ENCODE results near the gene NAT8. TPM values are rescaled to one million over a fixed set of nuclear protein-coding genes. Genes with fewer than 3 reads are reported as not detected.
"Not testable (repeated sequence)": the region's sequence is repeated elsewhere in the genome, so short reads cannot be mapped to it uniquely, and the experiment has no call there.

The NAT8 gene
- total and polyA plus RNA-seq, 9 donors = 0.13 to 0.60 (median 0.19) TPM; not detected in 4

DNA sequence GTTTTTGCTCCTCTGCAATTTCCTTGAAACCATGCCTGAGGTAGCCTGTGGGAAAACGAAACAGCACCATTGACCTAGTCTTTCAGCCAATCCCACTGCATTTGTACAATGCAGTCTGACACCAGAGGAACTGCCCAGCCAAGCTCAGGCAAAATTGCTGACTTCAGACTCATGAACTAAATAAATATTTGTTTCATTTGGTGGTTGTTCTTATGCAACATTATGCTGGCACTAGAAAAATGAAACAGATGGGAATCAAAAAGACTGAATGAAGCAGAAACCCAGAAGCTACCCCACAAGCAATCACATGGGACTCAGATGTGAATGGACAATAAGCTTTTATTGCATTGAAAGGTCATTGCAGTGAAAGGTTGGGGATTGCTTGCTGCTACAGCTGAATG lies 1.7 kb downstream of the NAT8 start:
- H3K4me1 ChIP-seq (ENCODE audit: control insufficient read depth, insufficient read depth, low read length) = no peaks in the 10 kb centered on the region
- no peaks in the 10 kb centered on the region for H3K36me3 ChIP-seq (ENCODE audit: control insufficient read depth, insufficient read depth, low read length)
- no peaks in the 10 kb centered on the region for H3K27me3 ChIP-seq (ENCODE audit: control insufficient read depth, insufficient read depth, low read length)
- peaks cover 2% of the 10 kb centered on the region for H3K9me3 ChIP-seq (replicated peaks; ENCODE audit: control insufficient read depth, low read depth, low read length)
- no peak overlapping the region for H3K27ac ChIP-seq (ENCODE audit: low read length)
- WGBS (ENCODE audit: insufficient coverage) = no CpG with 5 or more reads among the region's 1 CpG
- no peak overlapping the region for H3K4me3 ChIP-seq (ENCODE audit: low read length)
- DNase-seq = peak; percentile 33

DNA sequence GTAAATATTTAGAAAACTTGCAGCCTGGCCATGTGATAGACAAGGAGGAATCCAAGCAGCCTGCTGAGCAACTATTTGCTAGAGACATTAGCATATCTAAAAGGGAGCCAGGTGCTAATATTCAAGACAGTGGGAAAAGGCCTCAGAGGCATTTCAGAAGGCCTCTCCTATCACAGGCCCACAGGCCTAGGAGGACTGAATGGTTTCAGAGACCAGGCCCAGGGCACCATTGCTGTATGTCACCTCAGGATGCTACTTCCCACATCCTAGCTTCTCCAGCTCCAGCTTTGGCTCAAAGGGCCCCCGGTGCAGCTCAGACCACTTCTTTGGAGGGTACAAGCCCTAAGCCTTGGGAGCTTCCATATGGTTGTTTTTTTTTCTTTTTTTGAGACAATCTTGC lies 3.8 kb downstream of the NAT8 start:
- no peak for DNase-seq
- no peaks in the 10 kb centered on the region for H3K4me1 ChIP-seq (ENCODE audit: control insufficient read depth, insufficient read depth, low read length)
- H3K9me3 ChIP-seq (replicated peaks; ENCODE audit: control insufficient read depth, low read depth, low read length) = peaks cover 2% of the 10 kb centered on the region
- no peak overlapping the region for H3K27ac ChIP-seq (ENCODE audit: low read length)
- H3K4me3 ChIP-seq (ENCODE audit: low read length) = no peak overlapping the region
- H3K27me3 ChIP-seq (ENCODE audit: control insufficient read depth, insufficient read depth, low read length) = no peaks in the 10 kb centered on the region
- no CpG with 5 or more reads among the region's 1 CpG for WGBS (ENCODE audit: insufficient coverage)
- no peaks in the 10 kb centered on the region for H3K36me3 ChIP-seq (ENCODE audit: control insufficient read depth, insufficient read depth, low read length)

DNA sequence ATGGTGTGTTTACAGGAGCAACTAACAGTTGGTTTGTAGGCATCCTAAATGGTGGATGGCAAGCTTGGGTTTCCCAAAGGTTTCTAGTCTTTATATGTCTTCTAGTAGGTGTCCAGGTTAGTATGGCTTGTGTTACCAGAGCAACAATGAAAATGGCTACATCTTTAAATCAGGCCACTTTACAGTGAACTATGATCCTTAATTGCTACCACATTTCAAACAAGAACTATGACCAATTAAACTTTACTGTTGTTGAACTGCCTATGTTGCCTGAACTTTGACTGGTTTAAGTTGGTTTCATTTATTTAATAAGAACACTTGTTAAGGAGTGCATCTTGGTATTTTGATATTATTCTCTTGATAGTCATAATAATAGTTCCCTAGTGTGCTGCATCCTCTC lies 5.2 kb downstream of the NAT8 start:
- not testable (repeated sequence) for H3K4me1 ChIP-seq (ENCODE audit: control insufficient read depth, insufficient read depth, low read length); DNase-seq; H3K36me3 ChIP-seq (ENCODE audit: control insufficient read depth, insufficient read depth, low read length); H3K27me3 ChIP-seq (ENCODE audit: control insufficient read depth, insufficient read depth, low read length); H3K9me3 ChIP-seq (replicated peaks; ENCODE audit: control insufficient read depth, low read depth, low read length); H3K4me3 ChIP-seq (ENCODE audit: low read length); H3K27ac ChIP-seq (ENCODE audit: low read length)

DNA sequence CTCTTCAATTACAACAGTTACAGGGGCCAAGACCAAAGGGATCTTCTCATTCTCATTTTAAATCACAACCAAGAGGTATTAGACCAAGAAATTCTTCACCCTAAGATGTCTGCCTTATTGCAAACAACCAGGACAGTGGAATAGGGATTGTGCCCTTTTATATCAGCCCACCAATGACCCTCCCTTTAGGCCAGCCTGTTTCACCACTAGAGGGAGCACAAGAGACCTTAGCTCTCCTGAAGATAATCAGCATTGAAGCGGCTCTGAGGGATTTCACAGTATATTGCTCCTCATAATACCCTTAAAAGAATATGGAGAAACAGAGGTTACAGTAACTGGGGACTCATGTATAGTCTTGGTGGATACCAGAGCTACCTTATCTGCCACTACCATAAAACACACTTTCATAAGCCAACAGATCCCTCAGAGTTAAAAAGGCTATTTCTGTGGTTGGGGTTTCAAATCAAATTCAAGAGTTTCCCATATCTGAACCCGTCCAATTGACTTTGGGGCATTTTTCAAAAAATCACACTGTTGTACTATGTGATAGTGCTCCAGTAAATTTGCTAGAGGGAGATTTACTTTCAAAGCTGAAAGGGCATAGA lies 11.5 kb downstream of the NAT8 start:
- not testable (repeated sequence) for H3K4me1 ChIP-seq (ENCODE audit: control insufficient read depth, insufficient read depth, low read length); H3K27me3 ChIP-seq (ENCODE audit: control insufficient read depth, insufficient read depth, low read length); H3K36me3 ChIP-seq (ENCODE audit: control insufficient read depth, insufficient read depth, low read length); H3K4me3 ChIP-seq (ENCODE audit: low read length); H3K9me3 ChIP-seq (replicated peaks; ENCODE audit: control insufficient read depth, low read depth, low read length); DNase-seq; H3K27ac ChIP-seq (ENCODE audit: low read length)
- WGBS (ENCODE audit: insufficient coverage) = no CpG with 5 or more reads among the region's 2 CpGs

DNA sequence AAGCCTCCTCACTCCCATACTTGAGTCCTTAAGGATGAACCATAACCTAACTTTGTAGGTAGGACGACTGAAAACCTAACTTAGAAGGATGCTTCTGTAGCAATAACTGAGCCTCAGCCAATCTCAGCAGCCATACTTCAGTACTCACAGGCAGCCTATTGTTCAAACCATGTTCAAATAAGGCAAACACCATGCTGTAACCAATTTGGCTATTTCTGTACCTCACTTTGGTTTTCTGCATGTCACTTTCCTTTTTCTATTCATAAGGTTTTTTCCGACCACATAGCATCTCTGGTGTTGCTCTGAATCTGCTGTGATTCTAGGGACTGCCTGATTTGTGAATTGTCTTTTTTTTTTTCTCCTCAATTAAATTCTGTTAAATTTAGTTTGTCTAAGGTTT lies 13.7 kb downstream of the NAT8 start:
- H3K27ac ChIP-seq (ENCODE audit: low read length); DNase-seq; H3K4me3 ChIP-seq (ENCODE audit: low read length); H3K36me3 ChIP-seq (ENCODE audit: control insufficient read depth, insufficient read depth, low read length); H3K9me3 ChIP-seq (replicated peaks; ENCODE audit: control insufficient read depth, low read depth, low read length); H3K27me3 ChIP-seq (ENCODE audit: control insufficient read depth, insufficient read depth, low read length); H3K4me1 ChIP-seq (ENCODE audit: control insufficient read depth, insufficient read depth, low read length): not testable (repeated sequence)
- WGBS (ENCODE audit: insufficient coverage) = 60% methylated on average over 1 of the region's 2 CpGs

DNA sequence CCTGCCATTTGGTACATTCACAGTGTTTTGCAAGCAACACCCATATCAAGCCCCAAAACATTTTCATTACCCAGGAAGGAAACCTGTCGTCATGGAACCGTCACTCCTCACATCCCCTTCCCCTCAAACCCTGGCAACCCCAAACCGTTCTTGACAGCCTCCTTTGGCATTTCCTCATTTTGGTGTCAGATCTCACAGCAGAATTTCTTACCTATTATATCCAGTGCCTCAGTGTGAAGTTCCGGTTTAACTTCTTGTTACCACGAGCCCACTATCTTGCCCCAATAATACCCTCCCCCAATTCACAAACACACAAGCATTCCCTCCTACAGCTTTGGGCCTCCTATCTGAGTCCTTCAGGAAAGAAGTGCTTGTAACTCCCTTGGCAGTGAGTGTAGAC lies 16.0 kb downstream of the NAT8 start:
- H3K4me3 ChIP-seq (ENCODE audit: low read length); H3K4me1 ChIP-seq (ENCODE audit: control insufficient read depth, insufficient read depth, low read length); H3K27ac ChIP-seq (ENCODE audit: low read length); H3K9me3 ChIP-seq (replicated peaks; ENCODE audit: control insufficient read depth, low read depth, low read length); H3K27me3 ChIP-seq (ENCODE audit: control insufficient read depth, insufficient read depth, low read length); H3K36me3 ChIP-seq (ENCODE audit: control insufficient read depth, insufficient read depth, low read length); DNase-seq: not testable (repeated sequence)
- 37% methylated on average over 4 of the region's 5 CpGs for WGBS (ENCODE audit: insufficient coverage)

DNA sequence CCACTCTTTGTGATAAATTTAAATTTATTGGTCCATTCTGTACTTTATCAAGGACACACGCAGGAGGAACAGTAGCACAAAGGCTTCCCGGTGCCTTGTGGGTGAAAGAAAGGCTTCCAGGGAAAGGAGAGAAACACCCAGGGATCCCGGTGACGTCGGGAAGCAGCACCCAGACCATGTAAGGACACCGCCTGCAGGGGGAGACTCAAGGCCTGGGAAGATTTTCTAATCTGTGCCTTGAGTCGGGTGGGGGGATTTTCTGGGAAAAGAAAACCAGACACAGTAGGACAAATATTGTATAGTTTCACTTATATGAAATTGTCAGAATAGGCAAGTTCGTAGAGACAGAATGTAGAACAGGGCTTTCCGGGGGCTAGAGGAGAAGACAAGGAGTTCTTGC lies 17.6 kb downstream of the NAT8 start:
- not testable (repeated sequence) for H3K4me1 ChIP-seq (ENCODE audit: control insufficient read depth, insufficient read depth, low read length); H3K36me3 ChIP-seq (ENCODE audit: control insufficient read depth, insufficient read depth, low read length); H3K27me3 ChIP-seq (ENCODE audit: control insufficient read depth, insufficient read depth, low read length); H3K27ac ChIP-seq (ENCODE audit: low read length); H3K9me3 ChIP-seq (replicated peaks; ENCODE audit: control insufficient read depth, low read depth, low read length); H3K4me3 ChIP-seq (ENCODE audit: low read length); DNase-seq
- WGBS (ENCODE audit: insufficient coverage) = no CpG with 5 or more reads among the region's 9 CpGs

DNA sequence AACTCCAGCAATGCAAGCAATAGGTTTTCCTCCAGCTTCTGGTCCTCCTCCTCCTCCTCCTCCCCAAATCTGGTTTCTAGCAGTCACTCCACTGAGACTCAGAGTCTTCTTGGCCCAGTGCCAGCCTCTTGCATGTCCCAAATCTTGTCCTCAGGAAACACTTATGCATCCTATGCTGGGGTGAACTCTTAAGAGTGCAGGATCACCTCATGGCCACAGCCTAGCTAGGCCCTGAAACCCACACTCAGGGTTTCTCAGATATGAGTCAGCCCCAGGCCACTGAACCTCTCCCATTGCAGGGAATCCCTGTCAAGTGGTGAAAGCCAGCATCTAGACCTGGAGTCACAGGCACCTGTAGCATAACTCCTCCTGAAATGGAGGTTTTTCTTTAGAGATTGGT lies 18.2 kb downstream of the NAT8 start:
- not testable (repeated sequence) for H3K27me3 ChIP-seq (ENCODE audit: control insufficient read depth, insufficient read depth, low read length); H3K4me3 ChIP-seq (ENCODE audit: low read length); H3K27ac ChIP-seq (ENCODE audit: low read length); H3K9me3 ChIP-seq (replicated peaks; ENCODE audit: control insufficient read depth, low read depth, low read length); H3K36me3 ChIP-seq (ENCODE audit: control insufficient read depth, insufficient read depth, low read length); H3K4me1 ChIP-seq (ENCODE audit: control insufficient read depth, insufficient read depth, low read length); DNase-seq

DNA sequence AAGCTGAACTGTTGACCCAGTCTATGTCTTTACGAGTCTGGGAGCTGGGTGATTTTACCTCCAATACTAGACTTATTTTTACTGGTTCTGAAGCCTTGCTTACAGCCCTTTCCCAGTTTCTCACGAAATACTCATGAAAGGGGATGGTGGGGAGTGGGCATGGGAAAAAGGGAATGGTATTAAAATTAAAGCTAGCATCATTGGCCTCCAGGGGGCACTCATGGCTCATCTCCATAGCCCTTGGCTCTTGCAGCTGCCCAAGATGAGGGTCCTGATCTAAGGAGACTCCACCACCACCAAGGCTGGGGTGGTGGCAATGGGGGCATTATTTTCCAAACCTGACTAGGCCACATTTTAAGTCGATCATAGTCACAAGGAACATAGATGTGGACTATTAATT lies 22.3 kb downstream of the NAT8 start:
- not testable (repeated sequence) for DNase-seq; H3K36me3 ChIP-seq (ENCODE audit: control insufficient read depth, insufficient read depth, low read length); H3K9me3 ChIP-seq (replicated peaks; ENCODE audit: control insufficient read depth, low read depth, low read length); H3K4me3 ChIP-seq (ENCODE audit: low read length); H3K27ac ChIP-seq (ENCODE audit: low read length); H3K4me1 ChIP-seq (ENCODE audit: control insufficient read depth, insufficient read depth, low read length); H3K27me3 ChIP-seq (ENCODE audit: control insufficient read depth, insufficient read depth, low read length)
- WGBS (ENCODE audit: insufficient coverage) = 80% methylated on average over 1 of the region's 3 CpGs

DNA sequence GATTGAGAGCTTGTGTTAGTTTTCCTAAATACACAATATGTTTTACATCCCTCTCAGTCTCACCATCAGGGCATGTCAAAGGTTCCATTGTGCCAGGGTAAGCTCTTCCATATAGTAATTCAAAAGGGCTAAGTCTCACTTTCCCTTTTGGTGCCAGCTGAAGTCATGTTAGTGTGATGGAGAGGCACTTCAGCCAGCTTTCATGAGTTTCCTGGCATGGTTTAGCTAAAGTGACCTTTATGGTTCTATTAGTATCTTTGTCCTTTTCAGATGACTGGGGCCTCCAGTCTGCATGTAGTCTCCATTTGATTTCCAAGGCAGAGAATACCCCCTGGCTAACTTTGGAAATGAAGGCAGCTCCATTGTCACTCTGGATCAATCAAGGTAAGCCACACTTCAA lies 27.2 kb downstream of the NAT8 start:
- Histone ChIP-seq H3K4me1 (ENCODE audit: control insufficient read depth, insufficient read depth, low read length) (no peaks in the 10 kb centered on the region), H3K4me3 (ENCODE audit: low read length) (no peak overlapping the region), H3K27me3 (ENCODE audit: control insufficient read depth, insufficient read depth, low read length) (no peaks in the 10 kb centered on the region), H3K9me3 (replicated peaks; ENCODE audit: control insufficient read depth, low read depth, low read length) (no peaks in the 10 kb centered on the region), H3K27ac (ENCODE audit: low read length) (no peak overlapping the region), H3K36me3 (ENCODE audit: control insufficient read depth, insufficient read depth, low read length) (peaks cover 5% of the 10 kb centered on the region)
- no peak for DNase-seq

DNA sequence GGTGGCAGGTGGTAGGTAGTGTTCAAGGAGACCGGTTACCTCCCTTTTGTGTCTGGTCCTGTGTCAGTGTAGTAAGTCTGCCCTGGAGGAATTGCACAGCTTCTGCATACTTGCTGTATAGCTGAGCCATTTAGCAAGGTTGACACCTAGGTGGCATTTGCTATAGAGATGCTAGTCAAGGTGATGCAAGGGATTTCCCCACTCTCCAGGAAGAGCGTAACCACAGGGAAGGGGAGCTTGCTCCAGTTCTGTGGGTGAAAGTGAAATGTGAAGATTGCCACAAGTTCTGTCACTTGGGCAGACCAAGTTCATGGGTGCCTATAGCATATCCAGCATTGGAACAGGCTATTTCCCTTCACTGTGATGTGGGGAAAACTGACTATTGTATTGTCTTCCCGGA lies 28.1 kb downstream of the NAT8 start:
- no peak for DNase-seq
- Histone ChIP-seq H3K27me3 (ENCODE audit: control insufficient read depth, insufficient read depth, low read length) (no peaks in the 10 kb centered on the region), H3K27ac (ENCODE audit: low read length) (no peak overlapping the region), H3K9me3 (replicated peaks; ENCODE audit: control insufficient read depth, low read depth, low read length) (no peaks in the 10 kb centered on the region), H3K36me3 (ENCODE audit: control insufficient read depth, insufficient read depth, low read length) (peaks cover 6% of the 10 kb centered on the region), H3K4me3 (ENCODE audit: low read length) (no peak overlapping the region), H3K4me1 (ENCODE audit: control insufficient read depth, insufficient read depth, low read length) (no peaks in the 10 kb centered on the region)
- 100% methylated on average over 1 of the region's 3 CpGs for WGBS (ENCODE audit: insufficient coverage)
